H1 (cell line): ENCODE data around the gene ZNF28. TPM values are rescaled to one million over a fixed set of nuclear protein-coding genes. Genes with fewer than 3 reads are reported as not detected.
"Not testable (repeated sequence)": the region's sequence is repeated elsewhere in the genome, so short reads cannot be mapped to it uniquely, and the experiment has no call there.

ENCODE experiments used
- CTCF ChIA-PET: fragments of 300-600 bp; sonication (Branson Sonifier 250); formaldehyde crosslinking; loops from one replicate; lab custom pipeline; 2021; ENCODE audit not compliant: partially characterized antibody; lab: Charles Lee
- POLR2A ChIA-PET: fragments of 300-600 bp; sonication (Branson Sonifier 250); formaldehyde crosslinking; loops from one replicate; lab custom pipeline; 2021; ENCODE audit warnings: inconsistent platforms; ENCODE audit not compliant: partially characterized antibody; lab: Charles Lee
- DNase-seq, 2 experiments: peaks; one replicate each; pipeline versions ENCODE4 v3.0.0 to v3.0.0-alpha.2; 2010 to 2022; ENCODE audit warnings: low spot score in 2 of 2, low read depth in 1 of 2, mixed read lengths in 1 of 2
- FAIRE-seq: peaks from 2 replicates; lab custom pipeline; 2011; peaks lifted over from hg19 to GRCh38; lab: Jason Lieb, UNC
- H2AFZ ChIP-seq: 2 replicates; pipeline ENCODE4 v1.8.1; 2012; ENCODE audit warnings: low read length, inconsistent platforms
- H2AK5ac ChIP-seq: 2 replicates; pipeline ENCODE4 v1.6.1; 2013; ENCODE audit warnings: low read depth, low read length
- H2BK120ac ChIP-seq: replicated peaks from 2 replicates; pipeline ENCODE3; 2013; ENCODE audit warnings: low read depth, low read length, inconsistent platforms
- H2BK12ac ChIP-seq: 2 replicates; pipeline ENCODE4 v1.6.1; 2013; ENCODE audit warnings: low read depth, low read length
- H2BK15ac ChIP-seq: 2 replicates; pipeline ENCODE4 v1.6.1; 2013; ENCODE audit warnings: low read length
- H2BK20ac ChIP-seq: 2 replicates; pipeline ENCODE4 v1.6.1; 2013; ENCODE audit warnings: low read length
- H2BK5ac ChIP-seq: 2 replicates; pipeline ENCODE4 v1.6.1; 2013; ENCODE audit warnings: low read depth, low read length
- H3K14ac ChIP-seq: 2 replicates; pipeline ENCODE4 v1.6.1; 2013; ENCODE audit warnings: inconsistent platforms; ENCODE audit not compliant: insufficient read length
- H3K18ac ChIP-seq: 2 replicates; pipeline ENCODE4 v1.6.1; 2013; ENCODE audit warnings: low read length; ENCODE audit errors: extremely low read depth
- H3K23ac ChIP-seq: 2 replicates; pipeline ENCODE4 v1.6.1; 2013; ENCODE audit warnings: inconsistent platforms; ENCODE audit not compliant: insufficient read length
- H3K23me2 ChIP-seq: 2 replicates; pipeline ENCODE4 v1.6.1; 2013; ENCODE audit warnings: low read depth, low read length
- H3K27ac ChIP-seq: 2 replicates; pipeline ENCODE4 v1.6.1; 2011; ENCODE audit warnings: low read depth, low read length, inconsistent platforms
- H3K27me3 ChIP-seq, 4 experiments: replicated peaks in 1 of 4; 1 replicate in 1 of 4; 2 replicates in 3 of 4; pipeline versions ENCODE4 v1.6.1 to v1.8.1; 2011 to 2013; ENCODE audit warnings: low read length in 3 of 4, mild to moderate bottlenecking in 3 of 4, inconsistent platforms in 2 of 4, mixed read lengths in 2 of 4, moderate library complexity in 1 of 4; ENCODE audit not compliant: control insufficient read depth in 3 of 4, insufficient read depth in 3 of 4; ENCODE audit errors: extremely low read depth in 1 of 4
- H3K36me3 ChIP-seq, 4 experiments: 2 replicates each; pipeline versions ENCODE4 v1.6.1 to v1.8.1; 2011 to 2013; ENCODE audit warnings: mild to moderate bottlenecking in 4 of 4, low read length in 3 of 4, moderate library complexity in 2 of 4, control low read depth in 1 of 4, inconsistent platforms in 1 of 4; ENCODE audit not compliant: insufficient read depth in 4 of 4, control insufficient read depth in 2 of 4
- H3K4ac ChIP-seq: replicated peaks from 2 replicates; pipeline ENCODE3; 2013; ENCODE audit warnings: low read length, low read depth, mixed read lengths, inconsistent platforms; ENCODE audit not compliant: insufficient read length
- H3K4me1 ChIP-seq, 4 experiments: replicated peaks in 1 of 4; 1 replicate in 1 of 4; 2 replicates in 3 of 4; pipeline versions ENCODE4 v1.6.1 to v1.8.1; 2011 to 2013; ENCODE audit warnings: low read length in 3 of 4, inconsistent platforms in 2 of 4, mixed read lengths in 1 of 4; ENCODE audit not compliant: insufficient read depth in 4 of 4, control insufficient read depth in 3 of 4
- H3K4me2 ChIP-seq, 2 experiments: 2 replicates each; pipeline versions ENCODE4 v1.6.1 to v1.8.1; 2011 to 2013; ENCODE audit warnings: low read depth in 2 of 2, low read length in 2 of 2, control low read depth in 1 of 2, inconsistent platforms in 1 of 2, mild to moderate bottlenecking in 1 of 2; ENCODE audit not compliant: insufficient read depth in 1 of 2
- H3K4me3 ChIP-seq, 4 experiments: fragments of 200-600, 300-600 bp in 1 of 4; sonication (generic), shearing (Covaris generic), sonication (Bioruptor Twin) in 1 of 4; 2 replicates each; pipeline versions ENCODE4 v1.5.1 to v1.8.1; 2011 to 2016; ENCODE audit warnings: low read length in 4 of 4, low read depth in 3 of 4, control low read depth in 2 of 4, inconsistent platforms in 2 of 4, mild to moderate bottlenecking in 2 of 4, mixed read lengths in 1 of 4, moderate library complexity in 1 of 4; ENCODE audit not compliant: insufficient read depth in 2 of 4; ENCODE audit errors: extremely low read depth in 1 of 4
- H3K56ac ChIP-seq: replicated peaks from 2 replicates; pipeline ENCODE3; 2013; ENCODE audit warnings: low read depth, mild to moderate bottlenecking, mixed read lengths, low read length, inconsistent platforms; ENCODE audit not compliant: insufficient read length
- H3K79me1 ChIP-seq: 2 replicates; pipeline ENCODE4 v1.6.1; 2013; ENCODE audit warnings: low read depth, low read length, control low read depth
- H3K79me2 ChIP-seq, 2 experiments: 2 replicates each; pipeline versions ENCODE4 v1.6.1 to v1.8.1; 2012 to 2013; ENCODE audit warnings: low read length in 2 of 2, mild to moderate bottlenecking in 2 of 2, inconsistent platforms in 1 of 2; ENCODE audit not compliant: insufficient read depth in 2 of 2, control insufficient read depth in 1 of 2
- H3K9ac ChIP-seq, 4 experiments: replicated peaks in 1 of 4; 1 replicate in 1 of 4; 2 replicates in 3 of 4; pipeline versions ENCODE4 v1.6.1 to v1.8.1; 2011 to 2013; ENCODE audit warnings: low read depth in 3 of 4, low read length in 3 of 4, control low read depth in 2 of 4, mild to moderate bottlenecking in 2 of 4, moderate library complexity in 2 of 4, inconsistent platforms in 1 of 4; ENCODE audit errors: extremely low read depth in 1 of 4
- H3K9me3 ChIP-seq, 2 experiments: 2 replicates each; pipeline versions ENCODE4 v1.6.1 to v1.8.1; 2012 to 2013; ENCODE audit warnings: mild to moderate bottlenecking in 2 of 2, moderate library complexity in 2 of 2, control low read depth in 1 of 2, inconsistent platforms in 1 of 2, low read depth in 1 of 2, low read length in 1 of 2, mixed read lengths in 1 of 2; ENCODE audit not compliant: insufficient read depth in 2 of 2
- H4K20me1 ChIP-seq, 2 experiments: replicated peaks in 1 of 2; 2 replicates each; pipeline versions ENCODE3 to v1.8.1; 2011 to 2013; ENCODE audit warnings: inconsistent platforms in 2 of 2, low read length in 2 of 2, mild to moderate bottlenecking in 1 of 2; ENCODE audit not compliant: insufficient read depth in 2 of 2, control insufficient read depth in 1 of 2
- H4K5ac ChIP-seq: 2 replicates; pipeline ENCODE4 v1.6.1; 2013; ENCODE audit warnings: low read length, low read depth, mixed read lengths, inconsistent platforms; ENCODE audit not compliant: insufficient read length
- H4K8ac ChIP-seq: 2 replicates; pipeline ENCODE4 v1.8.0; 2013; ENCODE audit warnings: mild to moderate bottlenecking, moderate library complexity, low read length, inconsistent platforms; ENCODE audit not compliant: insufficient read depth; ENCODE audit errors: extremely low read depth
- H4K91ac ChIP-seq: replicated peaks from 2 replicates; pipeline ENCODE3; 2013; ENCODE audit warnings: low read length, mixed read lengths, inconsistent platforms; ENCODE audit not compliant: insufficient read length
- ZNF274 ChIP-seq: IDR thresholded peaks from 2 replicates; pipeline ENCODE4 v1.7.0; 2012; ENCODE audit warnings: low read length, borderline replicate concordance; ENCODE audit errors: extremely low read depth
- WGBS, 2 experiments: shearing (Covaris generic) in 1 of 2; methylation state at CpG; one replicate each; pipeline versions ENCODE4 v1.1.6 to v1.1.7; 2013 to 2015; ENCODE audit warnings: low lambda C conversion rate in 2 of 2, mixed read lengths in 2 of 2, inconsistent platforms in 1 of 2, low coverage in 1 of 2, missing lambda C conversion rate in 1 of 2; ENCODE audit not compliant: insufficient replicate concordance in 2 of 2, insufficient coverage in 1 of 2, insufficient read length in 1 of 2; ENCODE audit errors: extremely low coverage in 1 of 2, missing lambda C conversion rate in 1 of 2; 5-methylcytosine and 5-hydroxymethylcytosine counted together
- polyA plus RNA-seq, 7 experiments: library from polyadenylated mRNA; depleted of rRNA in 3 of 7; stranded (reverse) in 5 of 7; unstranded in 2 of 7; fragments of >200 nt in 5 of 7; fragments of 200-250 nt in 2 of 7; gene quantifications; 1 replicate in 5 of 7; 2 replicates in 1 of 7; 4 replicates in 1 of 7; pipeline versions ENCODE4 v1.2.1 to v1.2.3, GENCODE V29; 2011 to 2013; ENCODE audit warnings: missing spikeins in 2 of 7, mixed read lengths in 2 of 7
- total RNA-seq: library from RNA; stranded (reverse); fragmentation: NEBNext Ultra II Directional; extraction: Animal tissue kit (Norgen Biotek cat#: 25700); gene quantifications from 2 replicates; pipeline ENCODE4 v1.2.1, GENCODE V29; 2021

The ZNF28 gene
- total and polyA plus RNA-seq, 2 of the 8 experiments (the other 6 are each of a cell fraction or from before 2014, with no cell fraction given) = 7.3 to 23.0 TPM

- Histone ChIP-seq H3K36me3 (peaks cover 19 to 75% (median 49%) of the 10 kb centered on the region in 4 experiments; a peak in 7 of 8 replicates), H3K9me3 (peaks cover 29 to 31% of the 10 kb centered on the region in 2 experiments)
- CTCF ChIA-PET = interaction anchor here (0.7 kb wide), 1 partner anchor 145 kb away, joined by 3 read pairs; no protein-coding TSS in a partner anchor
- FAIRE-seq, H3K27ac ChIP-seq, H4K20me1 ChIP-seq, H3K23me2 ChIP-seq, POLR2A ChIA-PET, H4K91ac ChIP-seq, H3K14ac ChIP-seq, H3K4ac ChIP-seq, H2BK12ac ChIP-seq, H3K56ac ChIP-seq: not testable (repeated sequence)
- TF ChIP-seq ZNF274 = peak; percentile 80
- TF ChIP-seq, all 59 proteins: peak for 1; not testable (repeated sequence) for 58
- H2AFZ ChIP-seq, H3K4me2 ChIP-seq, H3K4me3 ChIP-seq, H3K23ac ChIP-seq, H2BK5ac ChIP-seq, H3K79me2 ChIP-seq, H3K4me1 ChIP-seq, H3K18ac ChIP-seq, H2BK120ac ChIP-seq, H3K9ac ChIP-seq, H3K79me1 ChIP-seq, DNase-seq, H4K5ac ChIP-seq, H3K27me3 ChIP-seq, H4K8ac ChIP-seq, H2AK5ac ChIP-seq, H2BK20ac ChIP-seq, H2BK15ac ChIP-seq: not testable (repeated sequence)
- 88% methylated on average over 10 of the region's 10 CpGs; no CpG with 5 or more reads in 1 of the 2 experiments for WGBS, 2 experiments
Measured at GRCh38 chr19:52840825-52841465, 19.5 kb upstream of the ZNF28 start.
